PC-3 (cell line): Measurements from ENCODE around the gene ZNF385C. TPM values are rescaled to one million over a fixed set of nuclear protein-coding genes. Genes with fewer than 3 reads are reported as not detected.

Experiments used
- ATAC-seq: fragments of 200-7000 bp; cut with Tn5 transposase; 2 replicates; pipeline ENCODE4 v1.9.1; 2020; ENCODE audit warnings: mild to moderate bottlenecking, moderate library complexity
- BruUV-seq: library from RNA; stranded (reverse); fragments of 400-500 nt; replicated peaks from 2 replicates; lab custom pipeline; 2021; lab: Mats Ljungman, UMichigan
- CTCF ChIA-PET: fragments of 300-600 bp; sonication (Branson Sonifier 250); formaldehyde crosslinking; loops from one replicate; lab custom pipeline; 2022; ENCODE audit warnings: antibody characterized with exemption; lab: Charles Lee
- POLR2A ChIA-PET: fragments of 300-600 bp; sonication (Branson Sonifier 250); formaldehyde crosslinking; loops from one replicate; lab custom pipeline; 2022; ENCODE audit warnings: antibody characterized with exemption; ENCODE audit not compliant: unreplicated experiment; lab: Charles Lee
- DNase-seq: peaks from one replicate; pipeline ENCODE4 v3.0.0-alpha.2; 2015
- H2AFZ ChIP-seq: fragments of 300-600 bp; sonication (generic); 2 replicates; pipeline ENCODE4 v1.6.0; 2016; ENCODE audit warnings: antibody characterized with exemption, low read length
- H3F3A ChIP-seq: fragments of 300-600 bp; sonication (generic); one replicate; pipeline ENCODE4 v1.6.0; 2017; ENCODE audit warnings: antibody characterized with exemption, low read length, control low read depth, mild to moderate bottlenecking; ENCODE audit not compliant: unreplicated experiment
- H3K27ac ChIP-seq: fragments of 300-600 bp; sonication (generic); 2 replicates; pipeline ENCODE4 v1.5.1; 2016; ENCODE audit warnings: mild to moderate bottlenecking, low read length
- H3K27me3 ChIP-seq: fragments of 300-600 bp; sonication (generic); 2 replicates; pipeline ENCODE4 v1.6.1; 2016; ENCODE audit warnings: low read length, mixed read lengths
- H3K36me3 ChIP-seq: fragments of 300-600 bp; sonication (generic); 2 replicates; pipeline ENCODE4 v1.6.1; 2016; ENCODE audit warnings: low read depth, mixed run types, low read length, mixed read lengths
- H3K4me1 ChIP-seq: fragments of 300-600 bp; sonication (generic); 2 replicates; pipeline ENCODE4 v1.5.1; 2016; ENCODE audit warnings: low read length; ENCODE audit not compliant: insufficient read depth
- H3K4me2 ChIP-seq: fragments of 300-600 bp; sonication (generic); 2 replicates; pipeline ENCODE4 v1.6.0; 2016; ENCODE audit warnings: low read length
- H3K4me3 ChIP-seq: fragments of 300-600 bp; sonication (generic); 2 replicates; pipeline ENCODE4 v1.5.1; 2016; ENCODE audit warnings: mild to moderate bottlenecking, low read length, mixed read lengths
- H3K79me2 ChIP-seq: fragments of 300-600 bp; sonication (generic); 2 replicates; pipeline ENCODE4 v1.6.1; 2017; ENCODE audit warnings: low read length, mixed read lengths
- H3K9ac ChIP-seq: fragments of 300-600 bp; sonication (generic); 2 replicates; pipeline ENCODE4 v1.6.0; 2016; ENCODE audit warnings: mild to moderate bottlenecking, low read length
- H3K9me2 ChIP-seq: fragments of 300-600 bp; sonication (generic); replicated peaks from 2 replicates; pipeline ENCODE4 v1.6.1; 2016; ENCODE audit warnings: mixed run types, low read length, mixed read lengths
- H3K9me3 ChIP-seq: fragments of 300-600 bp; sonication (generic); 2 replicates; pipeline ENCODE4 v1.6.1; 2016; ENCODE audit warnings: low read length, mixed read lengths
- H4K20me1 ChIP-seq: fragments of 300-600 bp; sonication (generic); 2 replicates; pipeline ENCODE4 v1.6.1; 2016; ENCODE audit warnings: low read length, mixed read lengths
- EZH2 ChIP-seq: fragments of 300-600 bp; sonication (generic); IDR thresholded peaks from one replicate; pipeline ENCODE4 v1.6.1; 2017; ENCODE audit warnings: antibody characterized with exemption, mild to moderate bottlenecking, low read length; ENCODE audit not compliant: unreplicated experiment
- EZH2phosphoT487 ChIP-seq: fragments of 300-600 bp; sonication (generic); IDR thresholded peaks from 2 replicates; pipeline ENCODE4 v1.6.1; 2018; ENCODE audit warnings: mild to moderate bottlenecking, antibody characterized with exemption, low read length, borderline replicate concordance
- intact Hi-C: fragments of 100-400 bp; cut with micrococcal nuclease; formaldehyde crosslinking; loops from 2 replicates; pipeline ENCODE4 v1.9.0; 2023
- total RNA-seq: library from RNA; depleted of rRNA; stranded (reverse); fragments of >200 nt; gene quantifications from 2 replicates; pipeline ENCODE4 v1.2.3, GENCODE V29; 2014
- TF ChIP-seq, protein P1 (sequence below): fragments of 300-600 bp; sonication (generic); conservative IDR thresholded peaks from 2 replicates; pipeline ENCODE4 v1.5.1; 2017; ENCODE audit warnings: antibody characterized with exemption, low read depth, mild to moderate bottlenecking, low read length

The ZNF385C gene
- total RNA-seq, 1 experiment from 2014 or later = 0.04 TPM

DNA sequence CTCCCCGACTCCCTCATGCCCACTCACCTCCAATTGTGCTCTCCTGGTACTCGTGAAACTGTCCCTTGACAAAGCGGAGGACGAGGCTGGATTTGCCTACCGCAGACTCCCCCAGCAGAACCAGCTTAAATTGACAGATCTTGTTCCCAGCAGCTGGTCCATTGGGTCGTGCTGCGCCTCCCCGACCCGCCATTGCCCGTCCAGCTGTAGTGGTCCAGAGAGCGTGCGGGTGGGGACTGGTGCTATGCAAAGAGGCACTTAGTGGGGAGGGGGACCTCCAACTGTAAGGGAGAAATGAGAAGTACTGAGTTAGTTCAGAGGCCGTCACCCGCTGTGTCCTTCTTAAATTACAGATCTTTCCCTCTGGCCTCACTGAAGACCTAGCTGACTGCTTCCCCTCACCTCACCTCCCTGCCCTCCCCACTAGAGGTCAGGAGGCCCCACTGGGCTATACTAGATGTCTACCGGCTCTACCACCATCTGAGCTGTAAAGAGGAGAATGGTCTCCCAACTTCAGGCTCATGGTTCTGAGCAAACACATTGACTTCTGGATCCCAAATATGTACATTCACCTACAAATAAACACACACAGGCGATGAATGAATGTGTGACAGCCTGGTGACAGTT is 32.1 kb upstream of the ZNF385C start:
- Histone ChIP-seq H3K27ac (no peak overlapping the region), H3K27me3 (no peaks in the 10 kb centered on the region), H3K4me2 (no peak overlapping the region), H3K4me3 (no peak overlapping the region), H3K9me3 (no peaks in the 10 kb centered on the region), H2AFZ (no peak overlapping the region), H3K4me1 (no peaks in the 10 kb centered on the region), H3K9me2 (no peaks in the 10 kb centered on the region), H3F3A (no peaks in the 10 kb centered on the region), H3K36me3 (no peaks in the 10 kb centered on the region), H3K79me2 (no peaks in the 10 kb centered on the region), H4K20me1 (no peaks in the 10 kb centered on the region), H3K9ac (no peak overlapping the region)
- intact Hi-C loops = no loop called here
- TF ChIP-seq, protein P1, sequence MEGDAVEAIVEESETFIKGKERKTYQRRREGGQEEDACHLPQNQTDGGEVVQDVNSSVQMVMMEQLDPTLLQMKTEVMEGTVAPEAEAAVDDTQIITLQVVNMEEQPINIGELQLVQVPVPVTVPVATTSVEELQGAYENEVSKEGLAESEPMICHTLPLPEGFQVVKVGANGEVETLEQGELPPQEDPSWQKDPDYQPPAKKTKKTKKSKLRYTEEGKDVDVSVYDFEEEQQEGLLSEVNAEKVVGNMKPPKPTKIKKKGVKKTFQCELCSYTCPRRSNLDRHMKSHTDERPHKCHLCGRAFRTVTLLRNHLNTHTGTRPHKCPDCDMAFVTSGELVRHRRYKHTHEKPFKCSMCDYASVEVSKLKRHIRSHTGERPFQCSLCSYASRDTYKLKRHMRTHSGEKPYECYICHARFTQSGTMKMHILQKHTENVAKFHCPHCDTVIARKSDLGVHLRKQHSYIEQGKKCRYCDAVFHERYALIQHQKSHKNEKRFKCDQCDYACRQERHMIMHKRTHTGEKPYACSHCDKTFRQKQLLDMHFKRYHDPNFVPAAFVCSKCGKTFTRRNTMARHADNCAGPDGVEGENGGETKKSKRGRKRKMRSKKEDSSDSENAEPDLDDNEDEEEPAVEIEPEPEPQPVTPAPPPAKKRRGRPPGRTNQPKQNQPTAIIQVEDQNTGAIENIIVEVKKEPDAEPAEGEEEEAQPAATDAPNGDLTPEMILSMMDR = no peak
- TF ChIP-seq EZH2 = no peak
- TF ChIP-seq EZH2phosphoT487 = no peak
- ATAC-seq = no peak
- BruUV-seq = no TSS peak
- DNase-seq = no peak
- ChIA-PET CTCF (no interaction called here), POLR2A (no interaction called here)

DNA sequence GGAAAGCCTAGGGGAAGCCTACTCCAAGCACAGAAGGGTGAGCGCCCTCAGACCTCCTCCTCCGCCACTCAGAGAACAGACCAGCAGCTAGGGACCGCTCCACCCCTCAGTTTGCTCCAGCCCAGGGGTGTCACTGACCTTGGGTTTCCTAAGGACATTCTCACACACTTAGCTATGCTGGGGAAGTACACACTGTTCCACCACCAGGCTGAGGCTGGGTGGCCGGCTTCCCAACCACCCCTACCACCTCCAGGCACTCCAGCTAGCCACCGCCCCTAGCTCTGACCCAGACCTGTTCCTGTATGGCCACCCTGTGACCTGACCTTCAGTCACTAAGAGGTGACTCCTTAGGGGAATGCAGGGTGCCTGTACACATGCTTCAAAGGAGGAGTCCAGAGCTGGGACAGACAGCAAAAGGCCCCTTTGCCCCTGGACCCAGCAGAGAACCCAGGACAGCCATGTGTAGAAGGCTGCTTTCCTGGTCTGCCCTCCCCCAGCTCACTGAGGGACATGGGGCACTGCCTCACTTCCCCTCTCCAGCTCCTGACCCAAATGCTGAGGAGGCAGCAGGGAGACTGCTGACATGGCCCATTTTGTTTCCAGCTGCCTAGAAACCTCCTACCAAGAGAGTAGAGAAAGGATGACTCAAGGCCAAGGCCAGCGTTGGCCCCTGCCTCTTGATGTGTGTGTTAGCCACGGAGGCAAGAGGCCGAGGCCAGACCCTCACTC is 31.0 kb upstream of the ZNF385C start:
- Histone ChIP-seq H3K9me3 (no peaks in the 10 kb centered on the region), H4K20me1 (no peaks in the 10 kb centered on the region), H3K9ac (no peak overlapping the region), H2AFZ (no peak overlapping the region), H3F3A (no peaks in the 10 kb centered on the region), H3K4me2 (no peak overlapping the region), H3K79me2 (no peaks in the 10 kb centered on the region), H3K27ac (no peak overlapping the region), H3K27me3 (no peaks in the 10 kb centered on the region), H3K4me3 (no peak overlapping the region), H3K4me1 (no peaks in the 10 kb centered on the region), H3K36me3 (no peaks in the 10 kb centered on the region), H3K9me2 (no peaks in the 10 kb centered on the region)
- POLR2A ChIA-PET = no interaction called here
- DNase-seq (no peak), ATAC-seq (no peak)
- intact Hi-C loops = no loop called here
- no TSS peak for BruUV-seq
- CTCF ChIA-PET = no interaction called here
- TF ChIP-seq EZH2 (no peak), EZH2phosphoT487 (no peak)
- TF ChIP-seq, protein P1 = no peak

DNA sequence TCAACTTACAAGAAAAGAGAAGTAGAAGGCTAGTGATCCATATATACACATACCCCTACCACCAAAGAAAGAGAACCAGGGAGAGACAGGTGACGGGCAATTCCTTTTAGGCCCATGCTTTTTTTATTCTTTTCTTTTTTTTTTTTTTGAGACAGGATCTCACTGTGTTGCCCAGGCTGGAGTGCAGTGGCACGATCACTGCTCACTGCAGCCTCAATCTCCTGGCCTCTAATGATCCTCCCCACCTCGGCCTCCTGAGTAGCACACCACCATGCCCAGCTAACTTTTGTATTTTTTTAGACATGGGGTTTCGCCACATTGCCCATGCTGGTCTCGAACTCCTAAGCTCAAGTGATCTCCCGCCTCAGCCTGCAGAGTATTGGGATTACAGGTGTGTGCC is 29.1 kb upstream of the ZNF385C start:
- H3K9me3 ChIP-seq = no peaks in the 10 kb centered on the region
- ChIA-PET POLR2A (no interaction called here), CTCF (no interaction called here)
- no peaks in the 10 kb centered on the region for H3K36me3 ChIP-seq
- intact Hi-C loops = no loop called here
- H4K20me1 ChIP-seq = no peaks in the 10 kb centered on the region
- H3K27me3 ChIP-seq = no peaks in the 10 kb centered on the region
- no peaks in the 10 kb centered on the region for H3F3A ChIP-seq
- H3K9ac ChIP-seq = no peak overlapping the region
- H3K4me2 ChIP-seq = no peak overlapping the region
- H3K4me3 ChIP-seq = no peak overlapping the region
- DNase-seq (no peak), ATAC-seq (no peak)
- H3K9me2 ChIP-seq = no peaks in the 10 kb centered on the region
- H2AFZ ChIP-seq = no peak overlapping the region
- no TSS peak for BruUV-seq
- no peaks in the 10 kb centered on the region for H3K79me2 ChIP-seq
- no peak for TF ChIP-seq EZH2
- TF ChIP-seq, protein P1 = no peak
- no peak for TF ChIP-seq EZH2phosphoT487
- H3K4me1 ChIP-seq = no peaks in the 10 kb centered on the region
- no peak overlapping the region for H3K27ac ChIP-seq
